ENCODE data around the gene COL18A1. TPM values are rescaled to one million over a fixed set of nuclear protein-coding genes. Genes with fewer than 3 reads are reported as not detected.

The COL18A1 gene
- total and polyA plus RNA-seq, 9 of the 15 experiments (the other 6 are each of a cell fraction or from before 2014, with no cell fraction given), result 0.14 to 16.4 (median 2.0) TPM

DNA sequence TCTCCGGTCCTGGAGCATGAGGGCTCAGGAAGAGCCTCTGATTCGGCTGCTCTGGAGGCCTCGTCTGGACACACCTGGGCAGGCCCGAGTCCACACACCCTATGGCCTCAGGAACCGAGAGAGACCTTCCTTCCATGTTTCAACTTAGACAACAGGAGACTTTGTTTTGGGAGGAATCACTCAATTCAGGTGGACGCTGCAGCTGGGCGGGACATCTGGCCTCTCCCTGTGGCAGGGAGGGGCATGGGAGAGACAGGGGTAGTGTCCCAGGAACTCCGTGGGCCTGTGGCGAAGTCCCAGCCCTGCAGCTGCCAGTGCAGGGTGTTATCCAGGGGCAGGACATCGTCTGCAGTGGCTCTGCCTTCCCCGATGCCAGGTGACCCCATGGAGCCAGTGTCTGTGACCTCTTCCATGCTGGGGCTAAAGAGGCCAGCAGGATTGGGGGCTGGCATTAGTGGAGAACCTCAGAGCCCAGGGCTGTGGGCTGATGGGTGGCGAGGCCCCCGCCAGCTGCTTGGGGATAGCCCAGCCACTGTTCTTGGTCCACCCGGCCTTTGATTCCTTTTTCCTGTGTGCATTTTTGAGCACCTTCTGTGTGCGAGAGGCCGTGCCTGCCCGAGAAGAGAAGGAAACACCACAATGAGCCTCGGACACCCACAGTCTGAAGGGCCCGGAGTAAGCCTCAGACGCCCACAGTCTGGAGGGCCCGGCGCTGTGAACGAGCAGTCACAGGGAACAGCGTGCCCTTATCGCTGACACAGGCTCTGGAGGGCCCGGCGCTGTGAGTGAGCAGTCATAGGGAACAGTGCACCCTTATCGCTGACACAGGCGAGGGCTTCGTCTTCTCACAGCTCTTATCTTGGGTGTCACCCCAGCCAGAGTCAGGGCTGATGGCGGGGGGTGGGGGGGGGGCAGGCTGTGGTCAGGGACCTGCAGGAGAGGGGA is 6.2 kb downstream of the COL18A1 start (continued):
- TF ChIP-seq, protein P1, sequence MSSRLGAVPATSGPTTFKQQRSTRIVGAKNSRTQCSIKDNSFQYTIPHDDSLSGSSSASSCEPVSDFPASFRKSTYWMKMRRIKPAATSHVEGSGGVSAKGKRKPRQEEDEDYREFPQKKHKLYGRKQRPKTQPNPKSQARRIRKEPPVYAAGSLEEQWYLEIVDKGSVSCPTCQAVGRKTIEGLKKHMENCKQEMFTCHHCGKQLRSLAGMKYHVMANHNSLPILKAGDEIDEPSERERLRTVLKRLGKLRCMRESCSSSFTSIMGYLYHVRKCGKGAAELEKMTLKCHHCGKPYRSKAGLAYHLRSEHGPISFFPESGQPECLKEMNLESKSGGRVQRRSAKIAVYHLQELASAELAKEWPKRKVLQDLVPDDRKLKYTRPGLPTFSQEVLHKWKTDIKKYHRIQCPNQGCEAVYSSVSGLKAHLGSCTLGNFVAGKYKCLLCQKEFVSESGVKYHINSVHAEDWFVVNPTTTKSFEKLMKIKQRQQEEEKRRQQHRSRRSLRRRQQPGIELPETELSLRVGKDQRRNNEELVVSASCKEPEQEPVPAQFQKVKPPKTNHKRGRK (tag; IDR thresholded peaks at IDR 0.05), result no peak
- TF ChIP-seq ZSCAN32 (CRISPR knock-in tag; IDR thresholded peaks at IDR 0.05) (0 out of 2 replicates have a peak, but pooled peaks have one; percentile 27), TAF1 (IDR thresholded peaks at IDR 0.05; ENCODE audit: control insufficient read depth, extremely low read depth, insufficient read depth, low read length, severe bottlenecking) (peak; percentile 61), TAL1 (IDR thresholded peaks at IDR 0.05) (peak; percentile 98), MIER1 (IDR thresholded peaks at IDR 0.05; ENCODE audit: low read depth) (no peak), ZKSCAN3 (CRISPR knock-in tag; IDR thresholded peaks at IDR 0.05) (no peak), SAFB2 (IDR thresholded peaks at IDR 0.05; ENCODE audit: borderline replicate concordance, low read depth, low read length, severe bottlenecking) (no peak), ZNF23 (CRISPR knock-in tag; IDR thresholded peaks at IDR 0.05) (no peak), GABPA (tag; conservative IDR thresholded peaks at IDR 0.05; ENCODE audit: low read depth) (peak; percentile 33; the same call in 1 of the 2 replicates), EWSR1 (IDR thresholded peaks at IDR 0.05; ENCODE audit: borderline replicate concordance, low read depth, partially characterized antibody) (no peak), SMARCA5 (IDR thresholded peaks at IDR 0.05) (no peak)
- TF ChIP-seq, protein P2, sequence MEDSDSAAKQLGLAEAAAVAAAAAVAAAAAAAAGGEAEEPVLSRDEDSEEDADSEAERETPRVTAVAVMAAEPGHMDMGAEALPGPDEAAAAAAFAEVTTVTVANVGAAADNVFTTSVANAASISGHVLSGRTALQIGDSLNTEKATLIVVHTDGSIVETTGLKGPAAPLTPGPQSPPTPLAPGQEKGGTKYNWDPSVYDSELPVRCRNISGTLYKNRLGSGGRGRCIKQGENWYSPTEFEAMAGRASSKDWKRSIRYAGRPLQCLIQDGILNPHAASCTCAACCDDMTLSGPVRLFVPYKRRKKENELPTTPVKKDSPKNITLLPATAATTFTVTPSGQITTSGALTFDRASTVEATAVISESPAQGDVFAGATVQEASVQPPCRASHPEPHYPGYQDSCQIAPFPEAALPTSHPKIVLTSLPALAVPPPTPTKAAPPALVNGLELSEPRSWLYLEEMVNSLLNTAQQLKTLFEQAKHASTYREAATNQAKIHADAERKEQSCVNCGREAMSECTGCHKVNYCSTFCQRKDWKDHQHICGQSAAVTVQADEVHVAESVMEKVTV (CRISPR knock-in tag; IDR thresholded peaks at IDR 0.05), result no peak
- TF ChIP-seq, protein P3, sequence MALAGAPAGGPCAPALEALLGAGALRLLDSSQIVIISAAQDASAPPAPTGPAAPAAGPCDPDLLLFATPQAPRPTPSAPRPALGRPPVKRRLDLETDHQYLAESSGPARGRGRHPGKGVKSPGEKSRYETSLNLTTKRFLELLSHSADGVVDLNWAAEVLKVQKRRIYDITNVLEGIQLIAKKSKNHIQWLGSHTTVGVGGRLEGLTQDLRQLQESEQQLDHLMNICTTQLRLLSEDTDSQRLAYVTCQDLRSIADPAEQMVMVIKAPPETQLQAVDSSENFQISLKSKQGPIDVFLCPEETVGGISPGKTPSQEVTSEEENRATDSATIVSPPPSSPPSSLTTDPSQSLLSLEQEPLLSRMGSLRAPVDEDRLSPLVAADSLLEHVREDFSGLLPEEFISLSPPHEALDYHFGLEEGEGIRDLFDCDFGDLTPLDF (CRISPR knock-in tag; IDR thresholded peaks at IDR 0.05), result no peak
- TF ChIP-seq, protein P4, sequence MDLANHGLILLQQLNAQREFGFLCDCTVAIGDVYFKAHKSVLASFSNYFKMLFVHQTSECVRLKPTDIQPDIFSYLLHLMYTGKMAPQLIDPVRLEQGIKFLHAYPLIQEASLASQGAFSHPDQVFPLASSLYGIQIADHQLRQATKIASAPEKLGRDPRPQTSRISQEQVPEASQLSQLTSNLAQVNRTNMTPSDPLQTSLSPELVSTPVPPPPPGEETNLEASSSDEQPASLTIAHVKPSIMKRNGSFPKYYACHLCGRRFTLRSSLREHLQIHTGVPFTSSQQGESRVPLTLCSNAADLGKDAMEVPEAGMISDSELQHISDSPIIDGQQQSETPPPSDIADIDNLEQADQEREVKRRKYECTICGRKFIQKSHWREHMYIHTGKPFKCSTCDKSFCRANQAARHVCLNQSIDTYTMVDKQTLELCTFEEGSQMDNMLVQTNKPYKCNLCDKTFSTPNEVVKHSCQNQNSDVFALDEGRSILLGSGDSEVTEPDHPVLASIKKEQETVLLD (IDR thresholded peaks at IDR 0.05), result no peak
- TF ChIP-seq, protein P5, sequence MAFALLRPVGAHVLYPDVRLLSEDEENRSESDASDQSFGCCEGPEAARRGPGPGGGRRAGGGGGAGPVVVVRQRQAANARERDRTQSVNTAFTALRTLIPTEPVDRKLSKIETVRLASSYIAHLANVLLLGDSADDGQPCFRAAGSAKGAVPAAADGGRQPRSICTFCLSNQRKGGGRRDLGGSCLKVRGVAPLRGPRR (CRISPR knock-in tag; IDR thresholded peaks at IDR 0.05), result no peak
- TF ChIP-seq, protein P6, sequence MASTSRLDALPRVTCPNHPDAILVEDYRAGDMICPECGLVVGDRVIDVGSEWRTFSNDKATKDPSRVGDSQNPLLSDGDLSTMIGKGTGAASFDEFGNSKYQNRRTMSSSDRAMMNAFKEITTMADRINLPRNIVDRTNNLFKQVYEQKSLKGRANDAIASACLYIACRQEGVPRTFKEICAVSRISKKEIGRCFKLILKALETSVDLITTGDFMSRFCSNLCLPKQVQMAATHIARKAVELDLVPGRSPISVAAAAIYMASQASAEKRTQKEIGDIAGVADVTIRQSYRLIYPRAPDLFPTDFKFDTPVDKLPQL (IDR thresholded peaks at IDR 0.05; ENCODE audit: extremely low read depth, insufficient read length), result no peak
- TF ChIP-seq, protein P7, sequence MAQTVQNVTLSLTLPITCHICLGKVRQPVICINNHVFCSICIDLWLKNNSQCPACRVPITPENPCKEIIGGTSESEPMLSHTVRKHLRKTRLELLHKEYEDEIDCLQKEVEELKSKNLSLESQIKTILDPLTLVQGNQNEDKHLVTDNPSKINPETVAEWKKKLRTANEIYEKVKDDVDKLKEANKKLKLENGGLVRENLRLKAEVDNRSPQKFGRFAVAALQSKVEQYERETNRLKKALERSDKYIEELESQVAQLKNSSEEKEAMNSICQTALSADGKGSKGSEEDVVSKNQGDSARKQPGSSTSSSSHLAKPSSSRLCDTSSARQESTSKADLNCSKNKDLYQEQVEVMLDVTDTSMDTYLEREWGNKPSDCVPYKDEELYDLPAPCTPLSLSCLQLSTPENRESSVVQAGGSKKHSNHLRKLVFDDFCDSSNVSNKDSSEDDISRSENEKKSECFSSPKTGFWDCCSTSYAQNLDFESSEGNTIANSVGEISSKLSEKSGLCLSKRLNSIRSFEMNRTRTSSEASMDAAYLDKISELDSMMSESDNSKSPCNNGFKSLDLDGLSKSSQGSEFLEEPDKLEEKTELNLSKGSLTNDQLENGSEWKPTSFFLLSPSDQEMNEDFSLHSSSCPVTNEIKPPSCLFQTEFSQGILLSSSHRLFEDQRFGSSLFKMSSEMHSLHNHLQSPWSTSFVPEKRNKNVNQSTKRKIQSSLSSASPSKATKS (CRISPR knock-in tag; IDR thresholded peaks at IDR 0.05), result no peak
